Measurements from ENCODE around the gene ZNF410. TPM values are rescaled to one million over a fixed set of nuclear protein-coding genes. Genes with fewer than 3 reads are reported as not detected.

Gene ZNF410
- total RNA-seq, 1 donor from 2014 or later = 55.1 TPM

DNA sequence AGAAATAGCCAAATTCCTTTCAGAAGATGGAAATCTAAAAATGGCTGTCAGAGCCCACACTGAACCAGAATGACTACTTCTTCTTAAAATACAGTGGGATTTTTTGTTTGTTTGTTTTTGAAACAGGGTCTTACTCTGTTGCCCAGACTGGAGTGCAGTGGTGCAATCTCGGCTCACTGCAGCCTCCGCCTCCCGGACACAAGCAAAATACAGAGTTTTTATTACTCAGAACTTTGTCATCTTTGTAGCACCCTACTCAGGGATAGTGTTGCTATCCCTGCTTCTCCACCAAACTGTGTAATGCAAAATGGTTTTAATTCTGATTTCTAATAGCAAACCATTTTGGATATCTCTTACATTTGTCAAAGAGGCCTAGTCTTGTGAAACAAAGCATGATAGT is 16.4 kb downstream of the ZNF410 start:
- H3K36me3 ChIP-seq = peaks cover 11% of the 10 kb centered on the region
- no peaks in the 10 kb centered on the region for H3K4me1 Mint-ChIP-seq
- no peak overlapping the region for H3K4me3 ChIP-seq

DNA sequence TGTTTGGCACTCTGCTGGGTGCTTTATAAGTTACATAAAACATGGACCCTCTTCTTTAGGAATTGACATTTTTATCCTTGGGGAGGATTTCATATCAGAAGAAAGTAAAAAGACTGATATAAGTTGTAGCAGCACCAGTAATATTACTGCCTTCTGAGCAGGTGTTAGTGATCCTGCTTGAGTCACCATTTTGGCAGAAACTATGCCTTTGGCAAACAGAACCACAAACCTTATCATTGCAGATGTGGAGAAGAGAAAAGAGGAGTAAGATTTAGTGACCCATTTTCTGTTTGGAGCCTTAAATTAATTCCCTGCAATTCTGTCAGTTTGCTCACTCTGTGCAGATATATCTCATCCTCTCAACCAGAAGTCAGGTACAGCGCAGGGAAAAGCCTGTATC is 23.0 kb downstream of the ZNF410 start:
- Histone ChIP-seq H3K4me3 (no peak overlapping the region), H3K36me3 (peaks cover 25% of the 10 kb centered on the region), H3K9me3 (ENCODE audit: low read depth) (no peaks in the 10 kb centered on the region), H3K79me2 (ENCODE audit: low read depth) (no peaks in the 10 kb centered on the region), H2AFZ (replicated peaks) (no peak overlapping the region), H4K20me1 (ENCODE audit: low read depth) (peaks cover 3% of the 10 kb centered on the region), H3F3A (ENCODE audit: low read depth) (no peaks in the 10 kb centered on the region), H3K9ac (no peak overlapping the region), H3K4me2 (no peak overlapping the region), H3K27me3 (no peaks in the 10 kb centered on the region), H3K27ac (no peak overlapping the region), H3K4me1 (no peaks in the 10 kb centered on the region)
- no peaks in the 10 kb centered on the region for H3K9me3 Mint-ChIP-seq
- peaks cover 31% of the 10 kb centered on the region for H3K36me3 Mint-ChIP-seq
- no peaks in the 10 kb centered on the region for H3K4me1 Mint-ChIP-seq
- DNase-seq (ENCODE audit: low spot score) = no peak
- no peak overlapping the region for H3K4me3 Mint-ChIP-seq
- TF ChIP-seq, protein P1, sequence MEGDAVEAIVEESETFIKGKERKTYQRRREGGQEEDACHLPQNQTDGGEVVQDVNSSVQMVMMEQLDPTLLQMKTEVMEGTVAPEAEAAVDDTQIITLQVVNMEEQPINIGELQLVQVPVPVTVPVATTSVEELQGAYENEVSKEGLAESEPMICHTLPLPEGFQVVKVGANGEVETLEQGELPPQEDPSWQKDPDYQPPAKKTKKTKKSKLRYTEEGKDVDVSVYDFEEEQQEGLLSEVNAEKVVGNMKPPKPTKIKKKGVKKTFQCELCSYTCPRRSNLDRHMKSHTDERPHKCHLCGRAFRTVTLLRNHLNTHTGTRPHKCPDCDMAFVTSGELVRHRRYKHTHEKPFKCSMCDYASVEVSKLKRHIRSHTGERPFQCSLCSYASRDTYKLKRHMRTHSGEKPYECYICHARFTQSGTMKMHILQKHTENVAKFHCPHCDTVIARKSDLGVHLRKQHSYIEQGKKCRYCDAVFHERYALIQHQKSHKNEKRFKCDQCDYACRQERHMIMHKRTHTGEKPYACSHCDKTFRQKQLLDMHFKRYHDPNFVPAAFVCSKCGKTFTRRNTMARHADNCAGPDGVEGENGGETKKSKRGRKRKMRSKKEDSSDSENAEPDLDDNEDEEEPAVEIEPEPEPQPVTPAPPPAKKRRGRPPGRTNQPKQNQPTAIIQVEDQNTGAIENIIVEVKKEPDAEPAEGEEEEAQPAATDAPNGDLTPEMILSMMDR (IDR thresholded peaks at IDR 0.05) = no peak
- TF ChIP-seq EZH2phosphoT487 (IDR thresholded peaks at IDR 0.05) = no peak
- TF ChIP-seq EZH2 (IDR thresholded peaks at IDR 0.05) = no peak
- H3K27me3 Mint-ChIP-seq (ENCODE audit: insufficient read depth, low read depth) = no peaks in the 10 kb centered on the region
- H3K27ac Mint-ChIP-seq = no peak overlapping the region

More for the DNA sequence above, 16.4 kb downstream of the ZNF410 start:
- no peak overlapping the region for H2AFZ ChIP-seq (replicated peaks)
- Mint-ChIP-seq H3K4me3 (no peak overlapping the region), H3K9me3 (no peaks in the 10 kb centered on the region), H3K27me3 (ENCODE audit: insufficient read depth, low read depth) (peaks cover 3% of the 10 kb centered on the region), H3K27ac (no peak overlapping the region), H3K36me3 (peaks cover 14% of the 10 kb centered on the region)
- DNase-seq (ENCODE audit: low spot score) = no peak
- TF ChIP-seq, protein P1 (IDR thresholded peaks at IDR 0.05) = no peak
- no peak for TF ChIP-seq EZH2phosphoT487 (IDR thresholded peaks at IDR 0.05)
- no peak for TF ChIP-seq EZH2 (IDR thresholded peaks at IDR 0.05)
- no peaks in the 10 kb centered on the region for H3K27me3 ChIP-seq
- no peaks in the 10 kb centered on the region for H3K9me3 ChIP-seq (ENCODE audit: low read depth)
- no peaks in the 10 kb centered on the region for H3K4me1 ChIP-seq
- no peak overlapping the region for H3K9ac ChIP-seq
- H4K20me1 ChIP-seq (ENCODE audit: low read depth) = no peaks in the 10 kb centered on the region
- H3K79me2 ChIP-seq (ENCODE audit: low read depth) = no peaks in the 10 kb centered on the region
- no peaks in the 10 kb centered on the region for H3F3A ChIP-seq (ENCODE audit: low read depth)
- no peak overlapping the region for H3K4me2 ChIP-seq
- H3K27ac ChIP-seq = no peak overlapping the region

DNA sequence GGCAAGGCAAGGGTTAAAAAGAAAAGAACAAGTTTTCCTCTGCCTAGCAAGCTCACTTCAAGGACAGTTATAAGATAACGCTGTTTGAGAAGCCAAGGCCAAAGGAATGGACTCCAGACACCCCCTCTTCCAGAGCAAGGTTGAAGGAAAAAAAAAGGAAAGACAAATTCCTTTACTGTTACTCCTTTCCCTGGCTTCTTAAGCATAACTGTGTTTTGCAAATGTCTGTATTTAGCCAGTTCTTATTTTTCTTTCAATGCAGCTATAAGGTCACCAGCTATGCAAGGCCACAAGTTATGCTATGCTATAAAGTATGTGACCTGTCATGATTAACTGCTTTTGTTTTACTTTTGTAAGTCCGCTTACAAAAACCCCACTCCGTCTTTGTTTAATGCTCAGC is 26.6 kb downstream of the ZNF410 start:
- Mint-ChIP-seq H3K4me1 (no peaks in the 10 kb centered on the region), H3K36me3 (peaks cover 35% of the 10 kb centered on the region), H3K4me3 (no peak overlapping the region), H3K27me3 (ENCODE audit: insufficient read depth, low read depth) (no peaks in the 10 kb centered on the region), H3K9me3 (no peaks in the 10 kb centered on the region), H3K27ac (no peak overlapping the region)
- H3K4me3 ChIP-seq = no peak overlapping the region
- H3K4me2 ChIP-seq = no peak overlapping the region
- no peak overlapping the region for H3K27ac ChIP-seq
- no peaks in the 10 kb centered on the region for H3K9me3 ChIP-seq (ENCODE audit: low read depth)
- DNase-seq (ENCODE audit: low spot score) = no peak
- TF ChIP-seq, protein P1 (IDR thresholded peaks at IDR 0.05) = no peak
- TF ChIP-seq EZH2 (IDR thresholded peaks at IDR 0.05) (no peak), EZH2phosphoT487 (IDR thresholded peaks at IDR 0.05) (no peak)
- no peaks in the 10 kb centered on the region for H3K4me1 ChIP-seq
- no peak overlapping the region for H2AFZ ChIP-seq (replicated peaks)
- H3K79me2 ChIP-seq (ENCODE audit: low read depth) = peaks cover 3% of the 10 kb centered on the region
- H3K9ac ChIP-seq = no peak overlapping the region
- H3K27me3 ChIP-seq = no peaks in the 10 kb centered on the region
- peaks cover 25% of the 10 kb centered on the region for H3K36me3 ChIP-seq
- H3F3A ChIP-seq (ENCODE audit: low read depth) = no peaks in the 10 kb centered on the region
- peaks cover 3% of the 10 kb centered on the region for H4K20me1 ChIP-seq (ENCODE audit: low read depth)
